Stimulated activated CD8-positive, alpha-beta memory T cell treated with anti-CD3 and anti-CD28 coated beads, Interleukin-2, amount 100 ng/mL, for 1 hour (primary cell): ENCODE results near the gene DNMBP.
"Not testable (repeated sequence)": the region's sequence is repeated elsewhere in the genome, so short reads cannot be mapped to it uniquely, and the experiment has no call there.

Experiments used
- DNase-seq, 2 donors: peaks; one replicate each; pipeline ENCODE4 v3.0.0-alpha.2; 2020; ENCODE audit warnings: low read depth in 2 of 2

DNMBP gene

GRCh38 chr10:99869581-99870122 lies 140.1 kb downstream of the DNMBP start:
- DNase-seq = no peak

- DNase-seq = not testable (repeated sequence)
These were observed 142.5 kb downstream of the DNMBP start for GRCh38 chr10:99867250-99867649.

GRCh38 chr10:99863535-99864240 lies 146.1 kb downstream of the DNMBP start:
- not testable (repeated sequence) for DNase-seq

GRCh38 chr10:99860466-99860865 lies 149.3 kb downstream of the DNMBP start:
- no peak for DNase-seq

- no peak for DNase-seq
These were observed 150.2 kb downstream of the DNMBP start for GRCh38 chr10:99859585-99859984.

- DNase-seq = no peak
These were observed 150.9 kb downstream of the DNMBP start for GRCh38 chr10:99858849-99859248.

GRCh38 chr10:99855479-99856071 lies 154.2 kb downstream of the DNMBP start:
- DNase-seq = no peak

- no peak for DNase-seq
These were observed 154.9 kb downstream of the DNMBP start for GRCh38 chr10:99854860-99855259.

- no peak for DNase-seq
These were observed 156.1 kb downstream of the DNMBP start for GRCh38 chr10:99853655-99854054.

- no peak for DNase-seq
These were observed 157.1 kb downstream of the DNMBP start for GRCh38 chr10:99852481-99853213.

GRCh38 chr10:99851825-99852224 lies 157.9 kb downstream of the DNMBP start:
- no peak for DNase-seq

- no peak for DNase-seq
These were observed 158.9 kb downstream of the DNMBP start for GRCh38 chr10:99850767-99851340.

GRCh38 chr10:99850021-99850766 lies 159.6 kb downstream of the DNMBP start:
- DNase-seq = no peak

GRCh38 chr10:99849536-99849935 lies 160.2 kb downstream of the DNMBP start:
- no peak for DNase-seq

- no peak for DNase-seq
These were observed 160.7 kb downstream of the DNMBP start for GRCh38 chr10:99849057-99849456.

- peak; percentile 45 to 46 for DNase-seq
These were observed 163.8 kb downstream of the DNMBP start for GRCh38 chr10:99845837-99846382.

- no peak for DNase-seq
These were observed 165.3 kb downstream of the DNMBP start for GRCh38 chr10:99844433-99844955.

- DNase-seq = no peak
These were observed 166.4 kb downstream of the DNMBP start for GRCh38 chr10:99843310-99843709.

- no peak for DNase-seq
These were observed 168.0 kb downstream of the DNMBP start for GRCh38 chr10:99841746-99842145.

- DNase-seq = not testable (repeated sequence)
These were observed 168.9 kb downstream of the DNMBP start for GRCh38 chr10:99840859-99841258.

GRCh38 chr10:99836711-99837110 lies 173.0 kb downstream of the DNMBP start:
- no peak for DNase-seq
